C4-2B (cell line): ENCODE data around the gene RASAL1.

Experiments used
- CTCF ChIP-seq: fragments of 450-650 bp; conservative IDR thresholded peaks from 2 replicates; pipeline ENCODE4 v1.5.1; 2017; ENCODE audit warnings: mild to moderate bottlenecking
- ZFX ChIP-seq: fragments of 450-650 bp; IDR thresholded peaks from 2 replicates; pipeline ENCODE4 v1.6.1; 2017

GRCh38 chr12:113164014-113164413, 28.5 kb upstream of the RASAL1 start:
- TF ChIP-seq CTCF (no peak), ZFX (no peak)
